HG03354 (cell line): ENCODE data around the gene NFATC1.

ENCODE experiments used
- ATAC-seq: cut with Tn5 transposase; IDR thresholded peaks from one replicate; pipeline ENCODE4 v1.9.1; 2021; ENCODE audit warnings: mild to moderate bottlenecking; ENCODE audit not compliant: unreplicated experiment, poor library complexity, severe bottlenecking

Gene NFATC1

DNA sequence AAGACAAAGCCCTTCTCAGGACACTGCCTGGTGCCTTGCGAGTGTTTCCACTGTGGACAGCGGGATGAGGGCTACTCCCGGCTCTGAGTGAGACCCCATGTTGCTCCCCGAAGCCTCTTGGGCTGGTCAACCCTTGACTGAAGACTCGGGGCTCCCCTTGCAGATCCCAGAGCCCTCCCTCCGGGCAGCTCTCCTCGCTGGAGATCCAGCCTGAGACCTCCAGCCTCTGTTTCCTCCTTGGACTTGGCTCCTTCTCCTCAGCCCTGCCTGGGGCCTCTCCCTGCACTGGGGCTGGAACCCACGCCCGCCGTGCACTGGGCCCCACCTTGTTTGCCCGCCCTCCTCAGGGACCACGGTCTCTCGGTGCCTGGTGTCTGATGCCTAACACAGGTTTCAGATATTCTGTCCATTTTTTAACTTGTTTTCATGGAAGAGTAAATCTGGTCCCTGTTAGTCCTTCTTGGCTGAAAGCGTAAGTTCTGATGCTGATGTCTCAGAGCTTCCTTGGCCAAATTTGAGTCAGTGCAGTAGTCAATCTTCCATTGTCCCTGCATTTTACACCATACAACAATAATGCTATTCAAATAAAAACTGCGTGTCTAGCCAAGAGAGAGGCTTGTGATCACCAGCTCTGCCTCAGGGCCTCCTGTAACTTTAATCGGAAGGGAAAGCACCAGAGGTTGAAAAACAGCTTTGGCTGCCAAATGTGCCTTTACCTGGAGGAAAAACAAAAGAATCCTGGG is 144.6 kb downstream of the NFATC1 start:
- ATAC-seq: no peak

DNA sequence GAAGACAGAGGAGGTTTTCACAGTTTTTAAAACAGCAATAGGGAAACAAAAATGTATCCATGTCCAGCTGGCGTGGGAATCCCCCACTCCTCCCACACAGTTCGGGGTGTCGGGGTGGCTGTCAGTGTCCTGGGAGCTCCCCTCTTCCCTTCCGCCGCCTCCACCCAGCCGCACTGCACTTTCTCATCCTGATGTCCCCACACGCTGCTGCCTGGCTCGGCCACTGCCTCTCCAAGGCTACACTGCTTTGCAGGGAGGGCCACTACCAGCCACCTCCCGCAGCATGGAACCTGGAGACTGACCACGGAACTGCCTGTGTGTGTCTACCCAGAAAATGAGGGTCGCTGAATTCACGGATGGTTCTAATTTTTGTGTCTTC is 145.2 kb downstream of the NFATC1 start:
- ATAC-seq: no peak

DNA sequence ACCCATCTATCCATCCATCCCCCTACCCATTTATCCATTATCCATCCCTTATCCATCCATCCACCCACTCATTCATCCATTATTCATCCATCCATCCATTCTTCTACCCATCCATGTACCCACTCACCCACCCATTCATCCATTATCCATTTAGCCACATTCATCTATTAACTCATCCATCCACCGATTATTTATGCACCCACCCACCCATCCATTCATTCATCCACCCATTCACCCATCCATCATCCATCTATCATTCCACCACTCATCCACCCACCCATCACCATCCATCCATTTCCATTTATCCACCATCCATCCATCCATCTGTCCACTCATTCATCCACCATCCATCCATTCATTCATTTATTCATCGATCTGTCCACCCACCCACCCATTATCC is 146.5 kb downstream of the NFATC1 start:
- no peak for ATAC-seq

DNA sequence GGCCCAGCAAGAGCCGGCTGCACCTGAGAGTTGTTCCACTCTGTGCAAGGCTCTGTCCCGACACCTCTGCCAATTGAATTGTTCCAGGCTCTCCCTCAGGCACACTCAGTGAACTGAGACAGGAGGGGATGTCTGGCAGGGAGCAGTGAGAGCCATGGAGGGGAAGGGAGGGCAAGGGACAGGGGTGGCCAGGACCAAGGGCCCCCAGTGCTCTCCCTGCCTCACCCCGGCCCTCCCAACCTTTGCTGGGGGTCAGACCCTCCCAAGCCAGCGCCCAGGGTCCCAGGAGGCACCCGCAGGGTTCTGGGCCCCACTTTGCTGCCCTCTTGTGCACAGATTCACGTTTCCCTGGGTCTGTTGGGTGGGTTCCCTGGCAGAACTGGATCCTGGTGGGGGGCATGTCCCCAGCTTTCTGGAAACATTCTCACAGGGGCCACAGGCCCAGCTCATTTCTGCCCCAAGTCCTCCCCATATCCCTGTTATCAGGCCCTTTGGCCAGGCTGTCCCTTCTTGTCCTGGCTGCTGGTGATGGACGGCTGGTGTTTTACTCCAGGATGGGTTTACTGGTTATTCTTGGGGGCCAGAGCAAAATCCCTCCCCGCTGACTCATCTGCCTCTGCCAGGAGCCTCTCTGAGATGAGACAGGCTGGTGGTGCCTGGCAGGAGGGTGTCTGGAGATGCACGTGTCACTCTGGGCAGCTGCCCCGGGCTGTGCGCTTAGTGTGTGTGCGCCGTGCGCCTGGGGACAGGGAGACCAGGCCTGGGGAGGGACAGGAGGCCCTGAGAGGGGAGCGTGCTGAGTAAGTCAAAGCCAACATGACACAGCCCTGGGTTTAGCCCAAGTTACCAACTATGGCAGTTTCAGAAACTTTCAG is 147.4 kb downstream of the NFATC1 start:
- no peak for ATAC-seq

DNA sequence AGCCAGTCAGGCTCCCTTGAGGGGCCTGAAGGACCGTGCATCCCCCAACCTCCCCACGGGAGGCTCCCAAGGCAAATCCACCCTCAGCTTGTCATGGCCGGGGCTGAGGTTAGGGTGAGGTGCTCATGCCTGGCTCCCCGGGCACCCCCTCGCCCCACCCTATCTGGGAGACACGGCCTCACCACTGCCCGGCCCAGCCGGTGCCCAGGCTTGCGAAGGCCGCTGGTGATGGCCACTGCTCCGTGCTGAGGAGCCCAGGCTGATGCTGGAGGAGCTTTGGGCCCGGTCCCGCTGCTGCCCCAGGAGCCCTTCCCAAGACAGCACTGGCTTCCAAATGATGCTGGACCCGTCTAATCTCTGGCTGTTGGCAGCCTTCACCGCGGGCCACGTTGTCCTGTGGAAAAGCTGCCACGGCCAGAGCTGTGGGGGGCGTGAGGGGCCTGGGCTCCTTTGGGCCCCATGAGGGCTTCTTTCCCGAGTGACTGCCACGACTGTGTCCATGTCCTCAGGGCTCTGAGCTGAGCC is 148.2 kb downstream of the NFATC1 start:
- ATAC-seq: no peak

DNA sequence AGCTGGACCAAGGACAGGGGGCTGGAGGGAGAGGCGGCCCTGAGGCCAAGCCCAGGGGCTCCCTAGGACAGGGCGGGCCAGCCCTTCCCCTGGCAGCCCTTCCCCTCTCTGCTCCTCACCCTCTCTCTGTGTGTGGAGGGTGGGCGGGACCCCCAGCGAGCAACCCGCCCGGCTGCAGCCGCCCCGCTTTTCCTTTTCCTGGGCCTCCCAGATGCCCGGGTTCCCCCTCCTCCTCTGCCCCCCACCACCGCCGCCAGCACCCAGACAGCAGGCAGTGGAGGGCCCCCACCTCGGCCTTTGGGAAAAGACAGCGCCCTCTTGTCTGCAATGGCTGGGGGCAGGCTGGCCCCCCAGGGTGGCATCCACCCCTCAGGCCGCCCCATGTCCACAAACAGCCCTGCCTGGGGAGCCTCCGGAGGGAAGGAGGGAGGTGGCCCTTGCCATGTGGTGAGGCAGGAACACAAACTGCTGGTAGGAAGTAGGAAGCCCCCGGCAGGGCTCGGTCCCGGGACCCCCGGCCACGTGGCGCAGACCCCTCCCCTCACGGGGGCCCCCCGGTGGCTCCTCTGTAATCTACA is 148.7 kb downstream of the NFATC1 start:
- no peak for ATAC-seq

DNA sequence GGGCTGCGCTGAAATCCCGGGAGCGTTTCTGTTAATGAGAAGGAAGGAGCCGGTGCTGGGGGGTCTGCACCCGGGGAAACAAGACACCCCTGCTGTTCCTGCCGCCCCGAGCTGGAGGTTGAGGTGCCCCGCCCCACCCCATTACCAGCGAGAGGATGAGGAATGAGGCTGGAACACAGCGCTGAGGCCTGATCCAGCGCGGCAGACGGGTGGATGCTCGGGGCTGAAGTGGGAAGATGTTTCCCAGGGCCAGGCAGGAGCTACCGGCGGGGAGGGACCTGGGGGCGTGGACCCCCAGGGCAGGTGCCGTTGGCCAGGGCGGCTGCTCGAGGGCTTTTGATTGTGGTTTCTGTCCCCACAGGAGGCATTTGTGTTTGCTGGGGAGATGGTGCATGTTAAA is 149.5 kb downstream of the NFATC1 start:
- no peak for ATAC-seq

DNA sequence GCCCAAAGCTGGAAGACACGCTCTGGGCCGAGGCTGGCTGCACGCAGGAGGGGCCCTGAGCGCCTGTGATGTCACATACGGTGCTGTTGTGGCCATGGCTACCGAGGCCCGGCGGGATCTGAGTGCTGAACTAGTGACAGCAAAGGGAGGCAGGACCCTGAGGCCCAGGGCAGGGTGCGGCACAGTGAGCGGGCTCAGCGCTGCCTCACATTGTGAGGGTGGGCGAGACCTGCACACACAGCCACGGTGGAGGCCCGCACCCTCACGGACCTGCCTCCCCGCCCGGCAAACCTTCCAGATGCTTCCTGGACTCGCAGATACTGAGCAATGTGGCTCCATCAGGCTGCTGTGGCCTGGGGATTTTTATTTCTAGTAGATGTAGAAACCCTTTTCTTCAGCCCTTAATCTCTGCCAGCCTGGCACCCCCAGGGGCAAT is 150.0 kb downstream of the NFATC1 start:
- no peak for ATAC-seq

DNA sequence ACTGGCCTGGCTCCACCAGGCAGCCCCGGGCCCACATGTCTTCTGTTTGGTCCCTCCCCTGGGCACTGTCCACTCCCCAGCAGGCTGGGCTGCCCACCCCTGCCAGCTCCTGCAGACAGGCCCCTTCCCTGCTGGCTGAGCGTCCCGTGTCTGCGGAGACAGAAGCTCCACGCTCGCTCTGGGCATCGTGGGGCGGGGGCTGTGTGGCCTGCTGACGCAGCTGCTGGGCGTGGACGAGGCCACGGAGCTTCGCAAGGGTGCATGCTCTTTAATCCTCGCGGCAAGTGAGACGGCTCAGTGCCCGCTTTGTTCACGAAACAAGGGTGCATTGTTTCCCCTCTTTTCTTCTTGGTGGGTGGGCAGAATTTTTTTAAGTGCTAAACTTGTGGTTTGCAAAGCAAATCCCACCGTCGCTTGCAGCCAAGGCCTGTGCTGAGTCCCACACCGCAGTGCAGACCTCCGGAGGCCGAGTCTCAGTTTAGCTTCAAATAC is 151.1 kb downstream of the NFATC1 start:
- ATAC-seq: no peak

DNA sequence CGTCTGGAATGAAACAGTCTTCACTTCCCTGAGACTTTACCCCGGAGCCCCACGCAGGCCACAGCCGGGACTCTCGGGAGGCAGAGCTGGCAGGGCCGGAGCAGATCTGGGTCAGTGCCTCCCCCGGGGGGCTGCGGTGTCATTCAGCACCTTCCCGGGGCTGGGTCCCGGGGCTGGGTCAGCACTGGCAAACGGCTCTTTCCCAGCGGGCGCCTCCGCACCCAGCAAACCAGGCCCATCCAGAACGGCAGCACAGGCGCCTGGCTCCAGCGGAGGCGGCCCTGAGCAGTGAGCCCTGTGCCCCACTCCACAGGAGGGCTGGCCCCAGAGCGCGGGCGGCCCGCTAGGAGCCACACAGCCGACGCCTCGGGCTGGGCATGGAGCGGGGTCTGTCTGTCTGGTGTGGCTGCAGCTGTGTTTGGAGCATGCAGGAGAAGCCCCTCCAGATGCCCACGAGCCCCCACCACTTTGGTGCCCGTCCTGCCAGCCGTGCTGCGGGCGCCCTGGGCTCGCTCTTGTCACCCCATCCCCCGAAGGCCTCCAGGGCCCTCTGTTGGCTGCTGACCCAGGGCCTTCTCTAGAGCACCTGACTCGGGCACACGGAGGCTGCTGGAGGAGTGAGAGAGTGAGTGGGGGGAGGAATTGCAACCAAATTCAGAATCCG is 151.8 kb downstream of the NFATC1 start:
- no peak for ATAC-seq

DNA sequence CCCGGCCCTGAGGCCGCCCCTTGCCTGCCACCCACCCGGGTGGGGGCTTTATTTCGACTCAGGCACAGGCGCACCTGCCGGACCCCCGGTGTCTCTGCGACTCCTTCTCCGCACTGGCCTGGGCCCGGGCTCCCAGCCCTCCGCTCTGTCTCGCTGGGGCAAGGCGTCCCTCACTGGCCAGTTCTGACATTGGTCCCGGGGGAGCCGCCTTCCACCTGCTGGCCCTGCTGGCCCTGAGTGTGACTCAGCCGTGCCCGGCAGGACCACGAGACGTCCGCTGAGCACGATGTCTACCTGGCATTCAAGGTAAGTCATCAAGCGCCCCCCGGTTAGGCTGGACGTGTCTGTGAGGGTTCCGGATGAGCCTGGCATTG is 152.3 kb downstream of the NFATC1 start:
- ATAC-seq: no peak

DNA sequence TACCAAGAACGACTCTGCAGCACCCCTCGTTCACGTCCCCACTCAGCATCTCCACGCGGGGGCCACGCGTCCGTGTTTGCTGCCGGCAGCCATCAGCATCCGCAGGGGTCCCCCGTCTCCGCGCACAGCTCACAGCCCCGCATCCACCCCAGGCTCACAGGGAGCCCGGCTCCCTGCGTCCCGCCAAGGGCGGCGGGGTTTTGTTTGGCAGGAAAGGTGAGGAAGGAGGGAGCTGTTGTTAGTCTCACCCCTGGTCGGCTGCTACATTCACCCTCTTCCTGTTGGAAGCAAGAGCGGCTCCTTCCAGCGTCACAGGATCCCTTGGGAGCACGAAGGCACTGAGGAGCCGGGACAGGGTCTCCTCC is 152.9 kb downstream of the NFATC1 start:
- ATAC-seq: no peak

DNA sequence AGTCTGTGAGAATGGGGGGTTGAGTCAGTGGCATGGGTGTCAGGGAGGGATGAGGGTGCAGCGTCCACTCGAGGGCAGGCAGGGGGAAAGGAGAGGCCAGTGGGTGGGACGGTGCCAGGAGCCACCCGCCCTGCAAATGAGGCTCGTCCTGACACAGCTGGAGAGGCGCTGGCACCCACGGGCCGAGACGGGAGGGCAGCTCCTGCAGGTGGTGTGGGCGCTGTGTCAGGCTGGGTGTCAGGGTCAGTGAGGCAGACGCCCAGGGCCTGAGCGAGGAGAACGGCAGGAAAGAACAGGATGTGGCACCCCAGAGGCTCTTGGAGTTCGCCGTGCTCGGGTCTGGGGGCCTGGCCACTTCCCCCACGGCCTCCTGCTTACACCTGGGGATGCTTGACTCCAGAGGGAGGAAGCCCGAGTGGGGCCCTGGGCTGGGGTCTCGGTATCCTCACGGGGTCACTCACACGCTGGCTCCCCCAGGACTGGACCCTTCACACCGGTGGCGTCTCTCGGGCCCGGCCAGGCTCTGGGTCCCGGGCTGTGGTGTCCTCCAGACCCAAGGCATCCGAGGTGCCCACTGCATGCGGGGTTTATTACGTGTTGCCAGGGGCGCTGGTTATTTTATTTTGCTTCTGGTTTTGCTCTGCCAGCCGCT is 153.4 kb downstream of the NFATC1 start:
- no peak for ATAC-seq

DNA sequence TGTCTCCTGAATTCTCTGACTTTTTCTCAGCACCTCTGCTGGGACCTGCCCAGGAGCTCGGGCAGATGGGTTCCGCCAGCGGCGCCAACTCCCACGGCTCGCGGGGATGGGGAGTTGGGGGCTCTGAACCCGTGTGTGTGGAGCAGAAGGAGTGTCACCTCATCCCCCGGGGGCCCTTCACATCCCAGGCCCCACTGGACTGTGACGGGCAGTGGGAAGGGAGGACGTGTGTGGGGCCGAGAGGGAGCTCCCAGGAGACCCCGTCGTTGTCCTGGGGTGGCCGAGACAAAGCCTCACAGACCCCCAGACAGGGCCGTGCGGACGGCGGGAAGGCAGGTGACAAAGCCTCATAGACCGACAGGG is 153.9 kb downstream of the NFATC1 start:
- ATAC-seq: no peak

DNA sequence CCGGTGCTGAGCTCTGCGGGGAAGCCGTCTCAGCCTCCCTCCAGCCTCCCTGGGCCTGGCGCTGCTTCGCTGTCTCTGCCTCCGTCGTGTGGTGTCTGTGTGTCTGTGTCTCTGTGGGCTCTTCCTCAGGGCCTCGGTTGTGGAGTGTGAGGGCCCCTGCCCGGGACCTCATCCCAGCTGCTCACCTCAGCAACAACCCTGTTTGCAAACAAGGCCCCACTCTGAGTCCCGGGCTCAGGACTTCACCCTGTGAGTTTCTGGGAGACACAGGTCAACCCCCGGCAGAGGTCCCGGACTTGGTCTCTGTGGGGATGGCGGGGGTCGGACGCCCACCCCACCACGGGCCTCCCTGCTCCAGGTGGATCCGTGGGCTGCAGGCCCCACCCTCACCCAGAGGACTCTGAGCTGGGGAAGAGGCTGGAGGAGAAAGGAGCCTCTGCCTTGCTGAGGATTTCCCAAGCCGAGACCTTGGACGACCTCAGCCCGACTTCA is 156.5 kb downstream of the NFATC1 start:
- ATAC-seq: no peak

DNA sequence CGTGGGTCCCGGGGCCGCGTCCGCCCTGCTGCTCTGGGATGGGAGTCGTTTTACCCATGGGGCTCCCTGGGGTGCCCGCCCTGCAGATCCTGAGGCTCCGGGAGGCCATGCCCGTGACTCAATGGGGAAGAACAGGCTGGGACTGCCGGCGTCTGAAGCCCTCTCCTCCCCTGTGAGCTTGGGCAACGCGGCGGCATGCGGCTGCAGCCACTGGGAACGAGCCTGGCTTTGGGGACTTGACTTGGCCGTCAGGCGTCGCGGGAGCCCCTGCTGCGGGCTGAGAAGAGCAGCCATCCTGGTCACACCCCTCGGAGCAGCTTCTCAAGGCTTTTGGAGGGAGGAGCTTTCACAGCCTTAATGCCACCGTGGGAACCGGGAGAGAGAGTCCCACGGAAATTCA is 157.0 kb downstream of the NFATC1 start:
- no peak for ATAC-seq

DNA sequence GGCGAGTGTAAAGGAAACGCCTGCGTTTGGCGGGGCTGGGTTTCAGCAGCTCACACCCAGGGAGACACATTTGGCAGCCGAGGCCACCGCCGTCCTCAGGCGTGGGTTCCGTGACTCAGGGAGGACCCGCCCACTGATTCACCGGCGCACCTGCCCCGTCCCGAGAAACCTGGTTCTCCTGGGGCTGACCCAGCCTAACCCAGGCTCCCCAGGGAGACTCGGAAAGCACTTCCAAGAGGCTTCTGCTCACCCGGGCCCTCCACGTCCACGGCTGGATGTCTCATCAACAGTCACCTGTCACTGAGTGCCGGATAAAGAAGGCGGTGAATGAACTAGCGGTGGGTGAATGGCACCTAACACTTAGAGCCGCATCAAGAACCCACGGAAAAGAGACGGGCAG is 157.4 kb downstream of the NFATC1 start:
- ATAC-seq: no peak

DNA sequence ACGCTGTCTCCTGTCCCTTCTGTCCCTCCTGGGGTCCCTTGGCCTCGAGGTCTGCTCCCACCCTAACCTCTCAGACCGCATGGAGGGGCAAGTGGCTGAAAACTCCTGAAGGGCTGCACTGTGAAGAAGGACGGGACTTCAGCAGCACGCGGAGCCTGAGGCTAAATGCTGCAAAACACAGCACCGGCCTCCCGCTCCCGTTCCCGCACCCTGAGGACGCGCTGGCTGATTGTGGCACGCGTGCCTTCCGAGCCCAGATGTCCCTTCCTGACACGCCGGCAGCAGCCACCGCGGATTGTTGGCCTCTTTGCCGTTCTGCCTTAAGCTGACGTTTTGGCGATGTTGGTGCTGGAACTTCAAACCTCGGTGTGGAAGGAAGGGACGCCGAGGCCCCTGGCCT is 158.0 kb downstream of the NFATC1 start:
- no peak for ATAC-seq

DNA sequence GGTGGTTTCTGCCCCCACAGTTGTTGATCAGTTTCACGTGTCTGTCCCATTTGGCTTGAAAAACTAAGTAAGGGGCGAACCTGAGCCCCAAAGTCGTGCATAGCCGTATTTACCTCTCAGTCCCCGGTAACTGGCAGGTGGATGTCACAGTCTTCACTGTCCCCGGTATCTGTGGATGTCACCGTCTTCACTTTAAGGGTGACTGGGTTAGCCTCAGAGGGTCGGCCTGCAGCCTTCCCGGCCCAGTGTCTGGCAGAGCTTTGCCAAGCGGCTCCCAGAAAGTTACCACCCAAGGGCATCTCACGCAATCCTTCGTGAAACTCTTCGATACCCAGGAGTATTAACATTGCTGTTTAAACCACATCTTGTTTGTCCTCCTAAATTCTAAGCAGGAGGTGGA is 158.6 kb downstream of the NFATC1 start:
- no peak for ATAC-seq
